GM19035 (cell line): ENCODE data around the gene LMF1.
"Not testable (repeated sequence)": the region's sequence is repeated elsewhere in the genome, so short reads cannot be mapped to it uniquely, and the experiment has no call there.

Experiments used
- ATAC-seq: cut with Tn5 transposase; IDR thresholded peaks from one replicate; pipeline ENCODE4 v1.9.1; 2021; ENCODE audit not compliant: unreplicated experiment

The LMF1 gene

GRCh38 chr16:871562-872345 is 99.0 kb downstream of the LMF1 start:
- ATAC-seq: no peak

- no peak for ATAC-seq
Observed at GRCh38 chr16:870856-871561, 99.8 kb downstream of the LMF1 start.

- ATAC-seq: no peak
Observed at GRCh38 chr16:869823-870641, 100.8 kb downstream of the LMF1 start.

GRCh38 chr16:868846-869822 is 101.7 kb downstream of the LMF1 start:
- ATAC-seq: no peak

GRCh38 chr16:868386-868755 is 102.4 kb downstream of the LMF1 start:
- no peak for ATAC-seq

GRCh38 chr16:867421-868385 is 103.1 kb downstream of the LMF1 start:
- no peak for ATAC-seq

GRCh38 chr16:866252-866896 is 104.4 kb downstream of the LMF1 start:
- ATAC-seq: no peak

GRCh38 chr16:865026-865425 is 105.8 kb downstream of the LMF1 start:
- ATAC-seq: no peak

- no peak for ATAC-seq
Observed at GRCh38 chr16:861446-861845, 109.3 kb downstream of the LMF1 start.

GRCh38 chr16:860891-861290 is 109.9 kb downstream of the LMF1 start:
- ATAC-seq: no peak

- ATAC-seq: not testable (repeated sequence)
Observed at GRCh38 chr16:858971-859370, 111.8 kb downstream of the LMF1 start.

GRCh38 chr16:858441-858840 is 112.3 kb downstream of the LMF1 start:
- not testable (repeated sequence) for ATAC-seq

- no peak for ATAC-seq
Observed at GRCh38 chr16:856811-857210, 114.0 kb downstream of the LMF1 start.

- no peak for ATAC-seq
Observed at GRCh38 chr16:856101-856500, 114.7 kb downstream of the LMF1 start.

- ATAC-seq: no peak
Observed at GRCh38 chr16:855471-855870, 115.3 kb downstream of the LMF1 start.

- ATAC-seq: no peak
Observed at GRCh38 chr16:854808-855410, 115.9 kb downstream of the LMF1 start.

- no peak for ATAC-seq
Observed at GRCh38 chr16:853981-854807, 116.6 kb downstream of the LMF1 start.

GRCh38 chr16:853306-853705 is 117.5 kb downstream of the LMF1 start:
- ATAC-seq: no peak
